MM.1S (cell line): ENCODE data around the gene OGFRL1.

Experiments
- DNase-seq: peaks from one replicate; pipeline ENCODE4 v3.0.0-alpha.2; 2015
- H2AFZ ChIP-seq: fragments of 300-600 bp; sonication (generic); 2 replicates; pipeline ENCODE4 v1.6.0; 2016; ENCODE audit warnings: antibody characterized with exemption, low read length
- H3F3A ChIP-seq: fragments of 300-600 bp; sonication (generic); 2 replicates; pipeline ENCODE4 v1.6.1; 2016; ENCODE audit warnings: mild to moderate bottlenecking, antibody characterized with exemption, low read length, moderate library complexity, mixed read lengths; ENCODE audit not compliant: insufficient read depth
- H3K27ac ChIP-seq: fragments of 300-600 bp; sonication (generic); 2 replicates; pipeline ENCODE4 v1.5.1; 2016; ENCODE audit warnings: mild to moderate bottlenecking, low read length
- H3K27me3 ChIP-seq: fragments of 300-600 bp; sonication (generic); replicated peaks from 2 replicates; pipeline ENCODE4 v1.6.0; 2016; ENCODE audit warnings: low read length; ENCODE audit not compliant: insufficient read depth
- H3K36me3 ChIP-seq: fragments of 300-600 bp; sonication (generic); replicated peaks from 2 replicates; pipeline ENCODE4 v1.6.1; 2016; ENCODE audit warnings: mild to moderate bottlenecking, low read length, mixed read lengths; ENCODE audit not compliant: insufficient read depth
- H3K4me1 ChIP-seq: fragments of 300-600 bp; sonication (generic); 2 replicates; pipeline ENCODE4 v1.6.1; 2016; ENCODE audit warnings: low read length, mixed read lengths
- H3K4me2 ChIP-seq: fragments of 300-600 bp; sonication (generic); 2 replicates; pipeline ENCODE4 v1.6.0; 2016; ENCODE audit warnings: low read depth, low read length
- H3K4me3 ChIP-seq: fragments of 300-600 bp; sonication (generic); 2 replicates; pipeline ENCODE4 v1.5.1; 2016; ENCODE audit warnings: low read length, mixed read lengths
- H3K79me2 ChIP-seq: fragments of 300-600 bp; sonication (generic); 2 replicates; pipeline ENCODE4 v1.6.1; 2016; ENCODE audit warnings: mixed run types, low read length, mixed read lengths
- H3K9ac ChIP-seq: fragments of 300-600 bp; sonication (generic); 2 replicates; pipeline ENCODE4 v1.6.1; 2016; ENCODE audit warnings: low read length, mixed read lengths
- H3K9me2 ChIP-seq: fragments of 300-600 bp; sonication (generic); replicated peaks from 2 replicates; pipeline ENCODE4 v1.6.1; 2016; ENCODE audit warnings: mild to moderate bottlenecking, low read length, mixed read lengths; ENCODE audit not compliant: insufficient read depth
- H3K9me3 ChIP-seq: fragments of 300-600 bp; sonication (generic); replicated peaks from 2 replicates; pipeline ENCODE4 v1.6.1; 2016; ENCODE audit warnings: mild to moderate bottlenecking, low read length, mixed read lengths; ENCODE audit not compliant: insufficient read depth
- H4K20me1 ChIP-seq: fragments of 300-600 bp; sonication (generic); 2 replicates; pipeline ENCODE4 v1.6.1; 2016; ENCODE audit warnings: mild to moderate bottlenecking, low read length, moderate library complexity, mixed read lengths; ENCODE audit not compliant: insufficient read depth
- EZH2 ChIP-seq: fragments of 300-600 bp; sonication (generic); optimal IDR thresholded peaks from 2 replicates; pipeline ENCODE3; 2017; ENCODE audit warnings: low read depth, mild to moderate bottlenecking, antibody characterized with exemption, low read length, mixed read lengths
- EZH2phosphoT487 ChIP-seq: fragments of 300-600 bp; sonication (generic); IDR thresholded peaks from 2 replicates; pipeline ENCODE4 v1.6.1; 2018; ENCODE audit warnings: antibody characterized with exemption, low read length
- TF ChIP-seq, protein P1 (sequence below): fragments of 300-600 bp; sonication (generic); IDR thresholded peaks from 2 replicates; pipeline ENCODE4 v1.5.1; 2016; ENCODE audit warnings: antibody characterized with exemption, low read length, mixed read lengths

Gene OGFRL1

DNA sequence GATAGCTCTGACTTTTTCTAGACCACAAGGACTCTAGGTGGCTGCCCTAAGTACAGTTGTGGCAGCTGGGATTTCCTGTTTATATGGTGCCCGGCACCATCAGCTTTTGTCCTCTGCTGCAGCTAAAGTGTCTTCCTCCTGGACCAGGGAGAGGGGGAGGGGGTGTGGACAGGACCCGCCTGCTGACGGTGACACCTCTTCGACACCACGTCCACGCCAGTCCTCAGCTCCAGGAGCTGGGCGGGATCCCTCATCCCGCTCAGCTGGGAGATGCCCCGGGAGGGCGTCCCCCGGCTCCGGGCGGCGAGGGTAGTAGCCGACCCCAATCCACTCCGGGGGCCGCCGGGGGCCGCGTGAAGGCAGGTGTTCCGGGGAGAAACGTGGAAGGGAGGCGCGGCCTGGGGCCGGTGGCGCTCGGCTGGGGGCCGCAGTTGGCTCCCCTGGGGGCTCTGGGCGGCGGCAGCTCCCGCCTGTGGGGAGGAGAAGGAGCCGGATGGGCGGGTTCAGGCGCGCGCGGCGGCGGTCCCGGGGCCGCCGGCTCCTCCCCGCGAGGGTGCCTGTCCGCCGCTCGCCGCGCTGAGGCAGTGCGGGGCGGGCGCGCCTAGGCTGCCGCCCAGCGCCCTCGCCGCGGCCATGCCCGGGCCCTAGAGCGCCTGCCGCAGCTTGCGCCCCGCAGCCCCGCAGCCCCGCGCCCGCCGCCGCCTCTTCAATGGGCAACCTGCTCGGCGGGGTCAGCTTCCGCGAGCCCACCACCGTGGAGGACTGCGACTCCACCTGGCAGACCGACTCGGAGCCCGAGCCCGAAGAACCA lies at the start of gene OGFRL1:
Gene OGFRL1, plus strand, starts transcription at position 584 of the 811 bp plus-strand sequence. Its CDS starts 126 bp downstream, at position 710.
- H3K36me3 ChIP-seq, result no peaks in the 10 kb centered on the region; the same call in 1 of the 2 replicates
- H3K27me3 ChIP-seq, result no peaks in the 10 kb centered on the region
- H3K4me3 ChIP-seq, result peak within 1 kb of the TSS; percentile 87
- H3K9me3 ChIP-seq, result no peaks in the 10 kb centered on the region
- TF ChIP-seq EZH2, result no peak
- no peak for TF ChIP-seq EZH2phosphoT487
- TF ChIP-seq, protein P1, sequence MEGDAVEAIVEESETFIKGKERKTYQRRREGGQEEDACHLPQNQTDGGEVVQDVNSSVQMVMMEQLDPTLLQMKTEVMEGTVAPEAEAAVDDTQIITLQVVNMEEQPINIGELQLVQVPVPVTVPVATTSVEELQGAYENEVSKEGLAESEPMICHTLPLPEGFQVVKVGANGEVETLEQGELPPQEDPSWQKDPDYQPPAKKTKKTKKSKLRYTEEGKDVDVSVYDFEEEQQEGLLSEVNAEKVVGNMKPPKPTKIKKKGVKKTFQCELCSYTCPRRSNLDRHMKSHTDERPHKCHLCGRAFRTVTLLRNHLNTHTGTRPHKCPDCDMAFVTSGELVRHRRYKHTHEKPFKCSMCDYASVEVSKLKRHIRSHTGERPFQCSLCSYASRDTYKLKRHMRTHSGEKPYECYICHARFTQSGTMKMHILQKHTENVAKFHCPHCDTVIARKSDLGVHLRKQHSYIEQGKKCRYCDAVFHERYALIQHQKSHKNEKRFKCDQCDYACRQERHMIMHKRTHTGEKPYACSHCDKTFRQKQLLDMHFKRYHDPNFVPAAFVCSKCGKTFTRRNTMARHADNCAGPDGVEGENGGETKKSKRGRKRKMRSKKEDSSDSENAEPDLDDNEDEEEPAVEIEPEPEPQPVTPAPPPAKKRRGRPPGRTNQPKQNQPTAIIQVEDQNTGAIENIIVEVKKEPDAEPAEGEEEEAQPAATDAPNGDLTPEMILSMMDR, result no peak
- H2AFZ ChIP-seq, result peak within 1 kb of the TSS; percentile 100
- H3F3A ChIP-seq, result peaks cover 15% of the 10 kb centered on the region
- no peaks in the 10 kb centered on the region for H3K9me2 ChIP-seq
- H4K20me1 ChIP-seq, result no peaks in the 10 kb centered on the region
- H3K27ac ChIP-seq, result peak within 1 kb of the TSS; percentile 98
- peak within 1 kb of the TSS; percentile 81 for H3K4me2 ChIP-seq
- H3K4me1 ChIP-seq, result peaks cover 31% of the 10 kb centered on the region
- peaks cover 36% of the 10 kb centered on the region for H3K79me2 ChIP-seq
- DNase-seq, result peak; percentile 89
- peak within 1 kb of the TSS; percentile 93 for H3K9ac ChIP-seq

DNA sequence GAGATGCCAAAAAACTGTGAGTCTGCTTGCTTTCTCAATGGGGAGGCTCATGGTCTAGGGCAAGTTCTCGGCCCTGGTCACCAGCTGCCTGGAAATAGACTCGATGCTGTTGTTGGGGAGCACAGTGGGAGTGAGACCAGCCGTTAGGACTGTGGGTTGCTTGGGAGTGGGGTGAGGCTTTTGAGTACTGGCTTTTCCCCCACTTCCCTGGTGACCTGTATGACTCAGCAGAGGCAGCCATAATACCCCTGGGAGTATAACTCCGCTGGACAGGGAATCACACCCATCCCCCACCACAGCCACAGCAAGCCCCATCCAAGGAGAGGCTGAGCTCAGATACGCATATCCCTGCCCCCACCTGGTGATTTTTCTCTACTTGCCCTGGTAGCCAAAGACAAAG lies 48.9 kb upstream of the OGFRL1 start:
- Histone ChIP-seq H3K9me2 (no peaks in the 10 kb centered on the region), H3K27ac (no peak overlapping the region), H3K36me3 (no peaks in the 10 kb centered on the region), H3K79me2 (no peaks in the 10 kb centered on the region), H3F3A (no peaks in the 10 kb centered on the region), H3K27me3 (no peaks in the 10 kb centered on the region), H3K9ac (no peak overlapping the region), H4K20me1 (no peaks in the 10 kb centered on the region), H2AFZ (no peak overlapping the region), H3K9me3 (no peaks in the 10 kb centered on the region), H3K4me1 (peaks cover 9% of the 10 kb centered on the region; the same call in 1 of the 2 replicates), H3K4me2 (no peak overlapping the region), H3K4me3 (no peak overlapping the region)
- DNase-seq, result no peak
- TF ChIP-seq EZH2 (no peak), EZH2phosphoT487 (no peak)
- TF ChIP-seq, protein P1, result no peak

DNA sequence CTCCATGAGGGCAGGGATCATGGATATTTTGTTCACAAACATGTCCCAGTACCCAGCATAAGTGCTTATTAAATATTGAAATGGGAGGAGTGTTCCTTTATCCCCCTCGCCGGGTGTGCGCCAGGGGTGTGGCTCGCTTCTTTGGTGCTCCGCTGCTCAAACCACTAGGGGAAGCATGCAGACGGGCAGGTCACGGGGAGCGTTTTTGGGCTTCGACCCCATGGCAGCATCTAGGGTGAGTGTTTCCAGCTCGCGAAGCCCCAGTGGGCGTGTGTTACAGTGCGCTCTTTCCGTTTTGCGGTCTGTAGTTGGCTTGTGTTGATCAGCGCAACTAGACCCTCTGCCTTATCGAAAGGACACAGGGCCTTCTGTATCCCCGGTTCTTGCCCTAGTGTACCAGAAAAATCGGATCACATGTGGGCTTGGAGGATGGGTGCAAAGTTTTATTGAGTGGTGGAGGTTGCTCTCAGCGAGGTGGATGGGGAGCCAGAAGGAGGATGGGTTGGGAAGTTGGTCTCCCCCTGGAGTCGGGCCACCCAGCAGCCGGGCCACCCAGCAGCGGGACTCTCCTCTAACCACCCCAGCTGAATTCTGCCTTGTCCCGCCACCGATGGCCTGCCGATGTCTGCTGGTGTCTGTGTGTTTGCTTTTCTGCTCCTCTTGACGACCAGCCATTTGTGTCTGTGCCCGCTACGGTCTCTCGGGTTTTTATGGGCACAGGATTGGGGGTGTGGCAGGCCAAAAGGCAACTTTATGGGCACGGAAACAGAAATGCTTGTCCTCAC lies 43.2 kb upstream of the OGFRL1 start:
- no peak overlapping the region for H3K4me3 ChIP-seq
- H3K27ac ChIP-seq, result no peak overlapping the region
- no peaks in the 10 kb centered on the region for H3F3A ChIP-seq
- H3K79me2 ChIP-seq, result no peaks in the 10 kb centered on the region
- H3K36me3 ChIP-seq, result no peaks in the 10 kb centered on the region
- no peaks in the 10 kb centered on the region for H3K9me2 ChIP-seq
- H4K20me1 ChIP-seq, result no peaks in the 10 kb centered on the region
- DNase-seq, result no peak
- no peaks in the 10 kb centered on the region for H3K9me3 ChIP-seq
- H3K4me1 ChIP-seq, result no peaks in the 10 kb centered on the region
- H3K27me3 ChIP-seq, result no peaks in the 10 kb centered on the region
- H2AFZ ChIP-seq, result no peak overlapping the region
- no peak overlapping the region for H3K4me2 ChIP-seq
- no peak overlapping the region for H3K9ac ChIP-seq
- TF ChIP-seq EZH2 (no peak), EZH2phosphoT487 (no peak)
- TF ChIP-seq, protein P1, result no peak
